Endothelial cell of umbilical vein (primary cell): ENCODE results near the gene NEXMIF.

Experiments
- CTCF ChIP-seq, 2 donors: IDR thresholded peaks; 1 replicate in 1 of 2; 2 replicates in 1 of 2; pipeline ENCODE4 v1.5.1; 2011; ENCODE audit warnings: low read length in 2 of 2, mild to moderate bottlenecking in 2 of 2, moderate library complexity in 2 of 2, control low read depth in 1 of 2, inconsistent platforms in 1 of 2, low read depth in 1 of 2; ENCODE audit not compliant: insufficient read depth in 1 of 2; ENCODE audit errors: extremely low read depth in 1 of 2
- MAX ChIP-seq: IDR thresholded peaks from 2 replicates; pipeline ENCODE4 v1.6.1; 2011; ENCODE audit not compliant: insufficient read depth, insufficient read length
- POLR2A ChIP-seq: IDR thresholded peaks from 2 replicates; pipeline ENCODE4 v1.6.1; 2012; ENCODE audit warnings: low read depth, mild to moderate bottlenecking, control low read depth, low read length
- POLR2AphosphoS5 ChIP-seq: IDR thresholded peaks from 2 replicates; pipeline ENCODE4 v1.6.1; 2012; ENCODE audit warnings: low read depth, mild to moderate bottlenecking, control low read depth, low read length, moderate library complexity; ENCODE audit not compliant: insufficient read depth

GRCh38 chrX:74781507-74782034 lies 143.7 kb downstream of the NEXMIF start:
- TF ChIP-seq POLR2AphosphoS5 (no peak), MAX (no peak), CTCF (IDR thresholded peaks at IDR 0.05; ENCODE audit: extremely low read depth in 1 of 2, insufficient read depth in 1 of 2, low read depth in 1 of 2, low read length in 2 of 2) (no peak), POLR2A (no peak)
